Gastroesophageal sphincter (tissue), 4 donors: ENCODE measurements around the gene CENPB. TPM values are rescaled to one million over a fixed set of nuclear protein-coding genes. Genes with fewer than 3 reads are reported as not detected.

ENCODE experiments used
- ATAC-seq: fragments of 150-250 bp; one replicate; pipeline ENCODE4 v1.9.1; 2016; ENCODE audit warnings: mild to moderate bottlenecking, moderate library complexity
- H3K27ac ChIP-seq, 4 donors: fragments of 200-600 bp; sonication (generic) in 3 of 4; 1 replicate in 3 of 4; 2 replicates in 1 of 4; pipeline ENCODE4 v1.5.1; 2016 to 2019
- H3K27me3 ChIP-seq: fragments of 200-600 bp; sonication (generic); one replicate; pipeline ENCODE4 v1.5.1; 2019
- H3K36me3 ChIP-seq, 2 donors: fragments of 200-600 bp; sonication (generic); one replicate each; pipeline ENCODE4 v1.5.1; 2019; ENCODE audit warnings: control low read depth in 1 of 2
- H3K4me1 ChIP-seq, 3 donors: fragments of 200-600 bp; sonication (generic); 1 replicate in 2 of 3; 2 replicates in 1 of 3; pipeline ENCODE4 v1.5.1; 2016 to 2019; ENCODE audit warnings: control low read depth in 2 of 3
- H3K4me3 ChIP-seq, 2 donors: fragments of 200-600 bp; sonication (generic); one replicate each; pipeline ENCODE4 v1.5.1; 2019; ENCODE audit warnings: mild to moderate bottlenecking in 1 of 2, moderate library complexity in 1 of 2
- H3K9me3 ChIP-seq, 3 donors: fragments of 200-600 bp; sonication (generic); one replicate each; pipeline ENCODE4 v1.5.1; 2017 to 2019; ENCODE audit warnings: control low read depth in 2 of 3
- CTCF ChIP-seq, 4 experiments: fragments of 200-600 bp in 2 of 4; fragments of 450-650 bp in 2 of 4; sonication (generic) in 1 of 4; IDR thresholded peaks; one replicate each; pipeline ENCODE4 v1.5.1; 2017 to 2019; ENCODE audit warnings: antibody characterized with exemption in 4 of 4, mild to moderate bottlenecking in 2 of 4, moderate library complexity in 2 of 4
- EP300 ChIP-seq: sonication (generic); formaldehyde crosslinking; IDR thresholded peaks from one replicate; pipeline ENCODE4 v1.6.1; 2017; ENCODE audit warnings: antibody characterized with exemption, mild to moderate bottlenecking
- POLR2A ChIP-seq, 2 donors: fragments of 450-650 bp; IDR thresholded peaks; one replicate each; pipeline ENCODE4 v1.6.1; 2017; ENCODE audit warnings: antibody characterized with exemption in 2 of 2, mild to moderate bottlenecking in 2 of 2, moderate library complexity in 1 of 2
- POLR2AphosphoS5 ChIP-seq: sonication (generic); formaldehyde crosslinking; IDR thresholded peaks from one replicate; pipeline ENCODE4 v1.6.1; 2017; ENCODE audit warnings: antibody characterized with exemption
- WGBS, 2 donors: methylation state at CpG; one replicate each; pipeline ENCODE4 v1.1.5; 2018; ENCODE audit warnings: low coverage in 1 of 2; 5-methylcytosine and 5-hydroxymethylcytosine counted together
- total RNA-seq, 4 donors: library from RNA; depleted of rRNA; stranded (reverse); fragments of >200 nt; gene quantifications; one replicate each; pipeline ENCODE4 v1.1.0, GENCODE V29; 2016

The CENPB gene
- total RNA-seq, 4 donors from 2014 or later: 134 to 200 (median 139) TPM

GRCh38 chr20:3734111-3734843, 52.3 kb downstream of the CENPB start:
- no peaks in the 10 kb centered on the region for H3K36me3 ChIP-seq
- peaks cover 0 to 29% (median 5%) of the 10 kb centered on the region in 3 donors for H3K4me1 ChIP-seq
- peak overlapping the region in 3 of 4 donors; percentile 72 to 80 (median 77) for H3K27ac ChIP-seq
- 30% methylated on average over 6 to 9 of the region's 12 CpGs for WGBS, 2 donors
- TF ChIP-seq POLR2AphosphoS5 (no peak), EP300 (no peak), CTCF (IDR thresholded peaks at IDR 0.05) (no peak), POLR2A (IDR thresholded peaks at IDR 0.05) (no peak)
- peaks cover 46% of the 10 kb centered on the region for H3K27me3 ChIP-seq
- H3K4me3 ChIP-seq: peak overlapping the region in 1 of 2 donors; percentile 53
- H3K9me3 ChIP-seq: no peaks in the 10 kb centered on the region
- ATAC-seq: peak; percentile 40

Other genes with a start within 250 kb of the CENPB start
- gene GFRA4, start 123.3 kb downstream of the CENPB start, total RNA-seq: not detected
- gene ADAM33, start 104.7 kb downstream of the CENPB start, total RNA-seq: 100 to 1,000 TPM in 1 of 4 donors, 10 to 100 TPM in 3; 15.9 to 105 (median 70.1) TPM
- gene SIGLEC1, start 74.1 kb downstream of the CENPB start, total RNA-seq: 10 to 100 TPM; 10.1 to 17.2 (median 11.9) TPM
- 10 to 100 TPM in 2 of 4 donors, 1 to 10 TPM in 2; 9.6 to 19.3 (median 14.4) TPM for gene HSPA12B, start 54.1 kb downstream of the CENPB start, total RNA-seq
- gene ADISSP, start 19.0 kb downstream of the CENPB start, total RNA-seq: 10 to 100 TPM; 36.1 to 74.7 (median 59.3) TPM
- gene SPEF1, start 5.3 kb downstream of the CENPB start, total RNA-seq: not detected
- 10 to 100 TPM; 14.5 to 39.7 (median 38.4) TPM for gene CDC25B, start 9.6 kb upstream of the CENPB start, total RNA-seq
- 10 to 100 TPM; 10.4 to 12.1 (median 11.0) TPM for gene AP5S1, start 33.8 kb upstream of the CENPB start, total RNA-seq
- gene MAVS, start 60.1 kb upstream of the CENPB start, total RNA-seq: 10 to 100 TPM; 28.5 to 50.0 (median 40.1) TPM
- 10 to 100 TPM; 49.0 to 58.1 (median 54.3) TPM for gene PANK2, start 102.6 kb upstream of the CENPB start, total RNA-seq
- gene RNF24, start 228.8 kb upstream of the CENPB start, total RNA-seq: 10 to 100 TPM; 10.1 to 16.2 (median 15.2) TPM